Upper lobe of left lung (tissue), 4 donors: ENCODE data around the gene LRP6.

Experiments
- CTCF ChIP-seq, 6 experiments: fragments of 450-650 bp in 4 of 6; fragments of 200-600 bp in 2 of 6; sonication (generic) in 2 of 6; IDR thresholded peaks; one replicate each; pipeline ENCODE4 v1.5.1; 2016 to 2019; ENCODE audit warnings: antibody characterized with exemption in 6 of 6
- EP300 ChIP-seq, 4 donors: sonication (generic); formaldehyde crosslinking; IDR thresholded peaks; one replicate each; pipeline ENCODE4 v1.5.1; 2017; ENCODE audit warnings: antibody characterized with exemption in 4 of 4, control low read depth in 2 of 4
- POLR2A ChIP-seq, 4 donors: fragments of 450-650 bp; IDR thresholded peaks; one replicate each; pipeline ENCODE4 v1.5.1; 2016 to 2017; ENCODE audit warnings: antibody characterized with exemption in 4 of 4, mild to moderate bottlenecking in 2 of 4
- POLR2AphosphoS5 ChIP-seq, 2 donors: sonication (generic); formaldehyde crosslinking; IDR thresholded peaks; one replicate each; pipeline ENCODE4 v1.5.1; 2017; ENCODE audit warnings: antibody characterized with exemption in 2 of 2

DNA sequence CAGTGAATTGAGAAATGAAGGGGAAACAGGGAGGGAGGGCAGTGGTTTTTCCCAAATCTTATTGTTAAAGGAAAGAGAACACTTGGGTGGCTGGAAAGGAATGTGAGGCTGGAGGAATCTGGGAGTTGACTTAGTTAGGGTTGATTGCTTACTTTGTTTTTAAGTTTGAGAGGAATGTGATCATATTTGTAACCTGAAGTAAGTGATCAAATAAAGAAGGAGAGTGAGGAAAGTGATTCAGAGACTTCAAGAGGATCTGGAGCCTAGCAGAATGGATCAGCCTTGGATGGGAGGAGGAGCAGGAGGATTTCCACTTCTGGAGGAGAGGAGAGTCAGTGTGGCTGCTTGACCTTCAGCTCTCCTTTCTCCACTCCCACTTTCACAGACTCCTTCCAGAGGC lies 6.0 kb upstream of the LRP6 start:
- no peak for TF ChIP-seq CTCF (IDR thresholded peaks at IDR 0.05)
- no peak for TF ChIP-seq POLR2AphosphoS5 (IDR thresholded peaks at IDR 0.05)
- TF ChIP-seq POLR2A (IDR thresholded peaks at IDR 0.05), result no peak
- TF ChIP-seq EP300 (IDR thresholded peaks at IDR 0.05), result no peak
